B cell (primary cell): ENCODE data around the gene SYCP2. TPM values are rescaled to one million over a fixed set of nuclear protein-coding genes. Genes with fewer than 3 reads are reported as not detected.

Source experiments
- ATAC-seq: fragments of 200-7000 bp; cut with Tn5 transposase; one replicate; pipeline ENCODE4 v1.10.0; 2021; ENCODE audit warnings: low read depth, mild to moderate bottlenecking, moderate number of reproducible peaks, moderate library complexity
- CTCF ChIA-PET: fragments of 350-600 bp; sonication (Branson Sonifier 250); formaldehyde crosslinking; loops from one replicate; lab custom pipeline; 2021; ENCODE audit warnings: antibody characterized with exemption, inconsistent platforms; lab: Charles Lee
- POLR2A ChIA-PET: fragments of 350-600 bp; sonication (Branson Sonifier 250); formaldehyde crosslinking; loops from one replicate; lab custom pipeline; 2021; ENCODE audit warnings: antibody characterized with exemption; lab: Charles Lee
- DNase-seq: peaks from one replicate; pipeline ENCODE4 v3.0.0; 2013
- H2AFZ ChIP-seq: 2 replicates; pipeline ENCODE4 v1.6.1; 2012; ENCODE audit warnings: mild to moderate bottlenecking, low read depth, low read length; ENCODE audit not compliant: insufficient read depth, poor library complexity, severe bottlenecking
- H3K27ac ChIP-seq, 2 donors: 1 replicate in 1 of 2; 2 replicates in 1 of 2; pipeline ENCODE4 v1.5.1; 2012 to 2013; ENCODE audit warnings: low read length in 2 of 2, mild to moderate bottlenecking in 2 of 2, moderate library complexity in 1 of 2
- H3K27me3 ChIP-seq, 4 experiments: fragments of 200-600 bp in 1 of 4; sonication (generic) in 1 of 4; replicated peaks in 1 of 4; 1 replicate in 2 of 4; 2 replicates in 2 of 4; pipeline versions ENCODE4 v1.6.1 to v1.7.0; 2013 to 2016; ENCODE audit warnings: low read length in 3 of 4, mild to moderate bottlenecking in 2 of 4, mixed read lengths in 1 of 4, moderate library complexity in 1 of 4; ENCODE audit not compliant: insufficient read depth in 4 of 4, control insufficient read depth in 3 of 4; ENCODE audit errors: control extremely low read depth in 1 of 4
- H3K36me3 ChIP-seq, 2 experiments: replicated peaks in 1 of 2; 1 replicate in 1 of 2; 2 replicates in 1 of 2; pipeline versions ENCODE4 v1.6.1 to v1.7.1; 2013; ENCODE audit warnings: low read length in 1 of 2; ENCODE audit not compliant: insufficient read depth in 2 of 2, control insufficient read depth in 1 of 2; ENCODE audit errors: control extremely low read depth in 1 of 2, extremely low read depth in 1 of 2
- H3K4me1 ChIP-seq, 2 donors: fragments of 200-600 bp in 1 of 2; sonication (generic) in 1 of 2; 1 replicate in 1 of 2; 2 replicates in 1 of 2; pipeline versions ENCODE4 v1.5.1 to v1.6.1; 2013 to 2017; ENCODE audit warnings: low read length in 2 of 2; ENCODE audit not compliant: control insufficient read depth in 2 of 2, insufficient read depth in 2 of 2
- H3K4me2 ChIP-seq: replicated peaks from 2 replicates; pipeline ENCODE3; 2012; ENCODE audit warnings: mild to moderate bottlenecking, low read depth, low read length; ENCODE audit not compliant: poor library complexity, severe bottlenecking
- H3K4me3 ChIP-seq, 5 experiments: fragments of 200-600 bp in 1 of 5; sonication (generic) in 1 of 5; 1 replicate in 3 of 5; 2 replicates in 2 of 5; pipeline versions ENCODE4 v1.5.1 to v1.7.0; 2011 to 2016; ENCODE audit warnings: low read length in 4 of 5, mild to moderate bottlenecking in 4 of 5, low read depth in 2 of 5, control low read depth in 1 of 5, moderate library complexity in 1 of 5; ENCODE audit not compliant: insufficient read depth in 1 of 5; ENCODE audit errors: control extremely low read depth in 1 of 5, extremely low read depth in 1 of 5
- H3K79me2 ChIP-seq: fragments of 200-600 bp; sonication (generic); one replicate; pipeline ENCODE4 v1.6.0; 2016; ENCODE audit warnings: low read length; ENCODE audit not compliant: control insufficient read depth, insufficient read depth
- H3K9ac ChIP-seq: fragments of 200-600 bp; sonication (generic); 2 replicates; pipeline ENCODE4 v1.6.1; 2017; ENCODE audit warnings: mild to moderate bottlenecking, low read length, moderate library complexity
- H3K9me3 ChIP-seq, 3 donors: one replicate each; pipeline versions ENCODE4 v1.6.1 to v1.7.1; 2013; ENCODE audit warnings: low read length in 2 of 3; ENCODE audit not compliant: control insufficient read depth in 2 of 3, insufficient read depth in 1 of 3; ENCODE audit errors: control extremely low read depth in 1 of 3
- H4K20me1 ChIP-seq: 2 replicates; pipeline ENCODE4 v1.6.0; 2012; ENCODE audit warnings: mild to moderate bottlenecking, low read length; ENCODE audit not compliant: insufficient read depth, control insufficient read depth, poor library complexity, severe bottlenecking
- H3K27ac Mint-ChIP-seq: one replicate; pipeline ENCODE4 v1.8.0; 2021; ENCODE audit warnings: mixed read lengths
- H3K27me3 Mint-ChIP-seq: one replicate; pipeline ENCODE4 v1.8.0; 2021; ENCODE audit warnings: mixed read lengths
- H3K4me1 Mint-ChIP-seq: one replicate; pipeline ENCODE4 v1.8.0; 2021; ENCODE audit warnings: mixed read lengths
- H3K4me3 Mint-ChIP-seq: one replicate; pipeline ENCODE4 v1.8.0; 2021; ENCODE audit warnings: mixed read lengths
- H3K9me3 Mint-ChIP-seq: one replicate; pipeline ENCODE4 v1.8.0; 2022; ENCODE audit warnings: mixed read lengths; ENCODE audit not compliant: insufficient read depth
- EZH2 ChIP-seq: IDR thresholded peaks from 2 replicates; pipeline ENCODE4 v1.6.1; 2012; ENCODE audit warnings: borderline replicate concordance, low read depth, mild to moderate bottlenecking, moderate library complexity, low read length; ENCODE audit not compliant: insufficient read depth, poor library complexity, severe bottlenecking
- WGBS: methylation state at CpG from one replicate; pipeline ENCODE4 v1.1.5; 2013; ENCODE audit warnings: missing lambda C conversion rate; ENCODE audit not compliant: insufficient coverage; 5-methylcytosine and 5-hydroxymethylcytosine counted together
- intact Hi-C: fragments of 100-400 bp; cut with micrococcal nuclease; formaldehyde crosslinking; loops from one replicate; pipeline ENCODE4 v1.10.0; 2022
- polyA plus RNA-seq: library from polyadenylated mRNA; depleted of rRNA; stranded (reverse); fragments of >200 nt; gene quantifications from 2 replicates; pipeline ENCODE4 v1.2.3, GENCODE V29; 2012
- total RNA-seq, 2 donors: library from RNA; stranded (reverse); fragments of 120-200 nt in 1 of 2; gene quantifications; 1 replicate in 1 of 2; 2 replicates in 1 of 2; pipeline versions ENCODE4 v1.2.3 to v1.2.4, GENCODE V29; 2013 to 2022
- TF ChIP-seq, protein P1 (sequence below): fragments of 200-600 bp; IDR thresholded peaks from one replicate; pipeline ENCODE4 v1.8.0; 2022; ENCODE audit warnings: antibody characterized with exemption, mild to moderate bottlenecking

The SYCP2 gene
- total and polyA plus RNA-seq, 2 donors (not counting 1 experiment from before 2014, with no cell fraction given) = 0.98 to 4.5 TPM

DNA sequence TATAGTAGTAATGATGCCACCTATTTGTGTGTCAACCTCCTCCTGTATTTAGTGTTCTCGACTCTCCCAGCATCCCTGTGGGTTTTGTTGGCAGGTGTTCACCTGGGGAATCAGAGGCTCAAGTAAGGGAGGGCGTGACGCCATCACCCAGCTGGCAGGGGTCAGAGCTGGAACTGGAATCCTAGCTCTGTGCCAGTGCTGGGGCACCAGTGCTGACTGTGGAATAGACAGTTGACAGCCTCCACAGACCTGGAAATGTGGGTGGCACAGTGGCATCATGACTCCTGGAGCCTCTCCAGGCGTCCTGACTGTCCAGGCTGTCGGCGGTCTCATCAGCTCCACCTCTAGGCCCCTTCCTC, 102.8 kb downstream of the SYCP2 start:
- Histone ChIP-seq H2AFZ (no peak overlapping the region), H3K79me2 (no peaks in the 10 kb centered on the region), H3K36me3 (no peaks in the 10 kb centered on the region), H3K27ac (no peak overlapping the region), H3K27me3 (peaks cover 0 to 2% (median 0%) of the 10 kb centered on the region in 4 experiments), H3K4me3 (no peak overlapping the region), H4K20me1 (no peaks in the 10 kb centered on the region), H3K4me1 (no peaks in the 10 kb centered on the region), H3K9ac (no peak overlapping the region), H3K4me2 (no peak overlapping the region), H3K9me3 (peaks cover 0 to 6% (median 0%) of the 10 kb centered on the region in 3 donors)
- POLR2A ChIA-PET = no interaction called here
- Mint-ChIP-seq H3K9me3 (no peaks in the 10 kb centered on the region), H3K27me3 (peaks cover 30% of the 10 kb centered on the region), H3K4me1 (no peaks in the 10 kb centered on the region), H3K27ac (no peak overlapping the region), H3K4me3 (no peak overlapping the region)
- intact Hi-C loops = no loop called here
- no peak for TF ChIP-seq EZH2
- TF ChIP-seq, protein P1, sequence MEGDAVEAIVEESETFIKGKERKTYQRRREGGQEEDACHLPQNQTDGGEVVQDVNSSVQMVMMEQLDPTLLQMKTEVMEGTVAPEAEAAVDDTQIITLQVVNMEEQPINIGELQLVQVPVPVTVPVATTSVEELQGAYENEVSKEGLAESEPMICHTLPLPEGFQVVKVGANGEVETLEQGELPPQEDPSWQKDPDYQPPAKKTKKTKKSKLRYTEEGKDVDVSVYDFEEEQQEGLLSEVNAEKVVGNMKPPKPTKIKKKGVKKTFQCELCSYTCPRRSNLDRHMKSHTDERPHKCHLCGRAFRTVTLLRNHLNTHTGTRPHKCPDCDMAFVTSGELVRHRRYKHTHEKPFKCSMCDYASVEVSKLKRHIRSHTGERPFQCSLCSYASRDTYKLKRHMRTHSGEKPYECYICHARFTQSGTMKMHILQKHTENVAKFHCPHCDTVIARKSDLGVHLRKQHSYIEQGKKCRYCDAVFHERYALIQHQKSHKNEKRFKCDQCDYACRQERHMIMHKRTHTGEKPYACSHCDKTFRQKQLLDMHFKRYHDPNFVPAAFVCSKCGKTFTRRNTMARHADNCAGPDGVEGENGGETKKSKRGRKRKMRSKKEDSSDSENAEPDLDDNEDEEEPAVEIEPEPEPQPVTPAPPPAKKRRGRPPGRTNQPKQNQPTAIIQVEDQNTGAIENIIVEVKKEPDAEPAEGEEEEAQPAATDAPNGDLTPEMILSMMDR = no peak
- WGBS = 55% methylated on average over 6 of the region's 6 CpGs
- no peak for ATAC-seq
- CTCF ChIA-PET = no interaction called here
- DNase-seq = no peak

DNA sequence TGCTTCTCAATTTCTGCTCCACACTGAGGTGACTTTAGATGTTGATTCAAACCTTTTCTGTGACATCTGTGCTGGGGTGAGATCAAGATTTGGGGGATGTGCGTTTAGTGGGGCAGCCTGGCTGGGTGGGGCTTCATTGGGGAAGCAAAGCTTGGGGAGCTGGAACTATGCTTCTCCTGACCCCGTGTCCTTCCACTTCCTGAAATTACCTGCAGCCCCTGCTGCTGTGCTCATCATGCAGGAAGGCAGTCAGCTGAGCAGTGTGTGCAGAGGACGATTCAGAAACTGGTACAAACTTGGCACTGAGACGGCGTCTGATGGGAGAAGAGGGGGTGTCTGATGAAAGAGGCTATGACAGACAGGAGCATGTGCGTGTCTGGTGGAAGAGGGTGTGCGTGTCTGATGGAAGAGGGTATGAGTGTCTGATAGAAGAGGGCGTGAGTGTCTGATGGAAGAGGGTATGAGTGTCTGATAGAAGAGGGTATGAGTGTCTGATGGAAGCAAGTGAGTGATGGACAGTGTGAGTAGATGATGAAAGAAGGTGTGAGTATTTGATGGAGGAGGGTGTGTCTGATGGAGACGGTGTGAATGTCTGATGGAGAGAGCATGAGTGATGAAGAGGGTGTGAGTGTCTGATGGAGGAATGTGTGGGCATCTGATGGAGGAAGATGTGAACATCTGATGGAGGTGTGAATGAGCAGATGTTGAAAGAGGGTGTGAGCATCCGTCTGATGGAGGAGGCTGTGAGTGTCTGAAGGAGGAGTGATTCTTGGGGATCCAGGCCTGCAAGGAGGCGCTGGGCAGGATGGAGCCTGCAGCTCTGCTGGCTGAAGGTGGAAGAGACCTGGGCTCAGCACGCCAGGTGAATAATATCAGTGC, 103.4 kb downstream of the SYCP2 start:
- Histone ChIP-seq H4K20me1 (no peaks in the 10 kb centered on the region), H3K27me3 (peaks cover 0 to 2% (median 0%) of the 10 kb centered on the region in 4 experiments), H3K4me2 (no peak overlapping the region), H3K4me3 (no peak overlapping the region), H3K27ac (no peak overlapping the region), H3K4me1 (no peaks in the 10 kb centered on the region), H2AFZ (no peak overlapping the region), H3K79me2 (no peaks in the 10 kb centered on the region), H3K9ac (no peak overlapping the region), H3K9me3 (peaks cover 0 to 7% (median 0%) of the 10 kb centered on the region in 3 donors), H3K36me3 (no peaks in the 10 kb centered on the region)
- TF ChIP-seq, protein P1 = no peak
- no peak for TF ChIP-seq EZH2
- CTCF ChIA-PET = no interaction called here
- H3K27me3 Mint-ChIP-seq = peaks cover 28% of the 10 kb centered on the region
- no peak for DNase-seq
- POLR2A ChIA-PET = no interaction called here
- no peak for ATAC-seq
- intact Hi-C loops = no loop called here
- H3K4me1 Mint-ChIP-seq = no peaks in the 10 kb centered on the region
- no peaks in the 10 kb centered on the region for H3K9me3 Mint-ChIP-seq
- H3K27ac Mint-ChIP-seq = no peak overlapping the region
- H3K4me3 Mint-ChIP-seq = no peak overlapping the region
- WGBS = 77% methylated on average over 11 of the region's 12 CpGs
